ENCODE data around the gene RNU6-1. TPM values are rescaled to one million over a fixed set of nuclear protein-coding genes. Genes with fewer than 3 reads are reported as not detected.

RNU6-1 gene
- total RNA-seq, 1 donor from 2014 or later = not detected

GRCh38 chr15:67805008-67805665 is 34.7 kb downstream of the RNU6-1 start:
- intact Hi-C loops (cut with micrococcal nuclease) = no loop called here

- intact Hi-C loops (cut with micrococcal nuclease) = no loop called here
Measured at GRCh38 chr15:67803996-67804843, 35.6 kb downstream of the RNU6-1 start.

GRCh38 chr15:67803299-67803698 is 36.5 kb downstream of the RNU6-1 start:
- intact Hi-C loops (cut with micrococcal nuclease) = no loop called here

- intact Hi-C loops (cut with micrococcal nuclease) = no loop called here
Measured at GRCh38 chr15:67801926-67802914, 37.6 kb downstream of the RNU6-1 start.

- intact Hi-C loops (cut with micrococcal nuclease) = no loop called here
Measured at GRCh38 chr15:67801142-67801541, 38.7 kb downstream of the RNU6-1 start.

GRCh38 chr15:67799801-67800205 is 40.0 kb downstream of the RNU6-1 start:
- intact Hi-C loops (cut with micrococcal nuclease) = no loop called here

GRCh38 chr15:67796196-67797127 is 43.4 kb downstream of the RNU6-1 start:
- intact Hi-C loops (cut with micrococcal nuclease) = no loop called here

GRCh38 chr15:67794832-67795574 is 44.8 kb downstream of the RNU6-1 start:
- intact Hi-C loops (cut with micrococcal nuclease) = no loop called here

GRCh38 chr15:67792250-67792942 is 47.4 kb downstream of the RNU6-1 start:
- intact Hi-C loops (cut with micrococcal nuclease) = no loop called here

- intact Hi-C loops (cut with micrococcal nuclease) = no loop called here
Measured at GRCh38 chr15:67790610-67791319, 49.1 kb downstream of the RNU6-1 start.

Other genes with a start within 250 kb of the RNU6-1 start
- gene SKOR1, start 14.5 kb downstream of the RNU6-1 start, total RNA-seq = 0.18 and 0.30 TPM in 2 replicates
- 40.1 and 42.9 TPM in 2 replicates for gene PIAS1, start 214.3 kb upstream of the RNU6-1 start, total RNA-seq

All from T-helper 2 cell treated with Interferon-gamma antibody and Interleukin-4, amounts not matched to agents 100 ng/mL and 5 ng/mL, for 36 hours (primary cell).